Activated T-cell treated with anti-CD3 and anti-CD28 coated beads, Interleukin-2, amount 50 U/mL, for 24 hours (primary cell): ENCODE results near the gene STING1.
"Not testable (repeated sequence)": the region's sequence is repeated elsewhere in the genome, so short reads cannot be mapped to it uniquely, and the experiment has no call there.

Experiments
- DNase-seq: peaks from one replicate; pipeline ENCODE4 v3.0.0-alpha.2; 2020
- H3K27ac Mint-ChIP-seq: 2 replicates; pipeline ENCODE4 v1.8.0; 2020; ENCODE audit warnings: mild to moderate bottlenecking, mixed read lengths
- H3K27me3 Mint-ChIP-seq: 2 replicates; pipeline ENCODE4 v1.8.0; 2020; ENCODE audit warnings: mixed read lengths
- H3K36me3 Mint-ChIP-seq: 2 replicates; pipeline ENCODE4 v1.8.0; 2020; ENCODE audit warnings: low read depth, mixed read lengths
- H3K4me1 Mint-ChIP-seq: 2 replicates; pipeline ENCODE4 v1.8.0; 2020; ENCODE audit warnings: low read depth, mixed read lengths
- H3K4me3 Mint-ChIP-seq: 2 replicates; pipeline ENCODE4 v1.8.0; 2020; ENCODE audit warnings: mild to moderate bottlenecking, moderate library complexity, mixed read lengths
- H3K9me3 Mint-ChIP-seq: 2 replicates; pipeline ENCODE4 v1.8.0; 2020; ENCODE audit warnings: mixed read lengths

STING1 gene

GRCh38 chr5:139481580-139482049 is 943 bp downstream of the STING1 start:
- peak overlapping the region; percentile 86 for H3K4me3 Mint-ChIP-seq
- peaks cover 52% of the 10 kb centered on the region for H3K36me3 Mint-ChIP-seq
- no peaks in the 10 kb centered on the region for H3K27me3 Mint-ChIP-seq
- H3K27ac Mint-ChIP-seq, result peak overlapping the region; percentile 98
- H3K9me3 Mint-ChIP-seq, result no peaks in the 10 kb centered on the region
- no peak for DNase-seq
- H3K4me1 Mint-ChIP-seq, result peaks cover 47% of the 10 kb centered on the region

GRCh38 chr5:139481122-139481533 is 1.4 kb downstream of the STING1 start:
- H3K4me3 Mint-ChIP-seq, result peak overlapping the region; percentile 86
- H3K36me3 Mint-ChIP-seq, result peaks cover 57% of the 10 kb centered on the region
- H3K27ac Mint-ChIP-seq, result peak overlapping the region; percentile 98
- no peaks in the 10 kb centered on the region for H3K9me3 Mint-ChIP-seq
- no peaks in the 10 kb centered on the region for H3K27me3 Mint-ChIP-seq
- peak; percentile 61 for DNase-seq
- peaks cover 49% of the 10 kb centered on the region for H3K4me1 Mint-ChIP-seq

DNA sequence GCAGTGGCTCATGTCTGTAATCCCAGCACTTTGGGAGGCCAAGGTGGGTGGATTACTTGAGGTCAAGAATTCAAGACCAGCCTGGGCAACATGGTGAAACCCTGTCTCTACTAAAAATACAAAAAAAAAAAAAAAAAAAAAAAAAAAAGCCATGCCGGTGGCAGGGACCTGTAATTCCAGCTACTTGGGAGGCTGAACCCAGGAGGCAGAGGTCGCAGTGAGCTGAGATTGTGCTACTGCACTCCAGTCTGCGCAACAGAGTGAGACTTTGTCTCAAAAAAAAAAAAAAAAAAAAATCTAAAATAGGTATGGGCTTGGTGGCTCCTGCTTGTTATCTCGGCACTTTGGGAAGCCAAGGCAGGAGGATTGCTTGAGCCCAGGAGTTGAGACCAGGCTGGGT is 2.8 kb downstream of the STING1 start:
- not testable (repeated sequence) for DNase-seq, H3K27me3 Mint-ChIP-seq, H3K9me3 Mint-ChIP-seq, H3K27ac Mint-ChIP-seq
- Mint-ChIP-seq H3K4me1 (peaks cover 61% of the 10 kb centered on the region), H3K4me3 (peak overlapping the region; percentile 55), H3K36me3 (peaks cover 68% of the 10 kb centered on the region)

- Mint-ChIP-seq H3K36me3 (peaks cover 75% of the 10 kb centered on the region), H3K4me3 (peak overlapping the region; percentile 55), H3K4me1 (peaks cover 69% of the 10 kb centered on the region), H3K27ac (peak overlapping the region; percentile 81)
- not testable (repeated sequence) for H3K9me3 Mint-ChIP-seq, DNase-seq, H3K27me3 Mint-ChIP-seq
Measured at GRCh38 chr5:139478657-139479423, 3.7 kb downstream of the STING1 start.

DNA sequence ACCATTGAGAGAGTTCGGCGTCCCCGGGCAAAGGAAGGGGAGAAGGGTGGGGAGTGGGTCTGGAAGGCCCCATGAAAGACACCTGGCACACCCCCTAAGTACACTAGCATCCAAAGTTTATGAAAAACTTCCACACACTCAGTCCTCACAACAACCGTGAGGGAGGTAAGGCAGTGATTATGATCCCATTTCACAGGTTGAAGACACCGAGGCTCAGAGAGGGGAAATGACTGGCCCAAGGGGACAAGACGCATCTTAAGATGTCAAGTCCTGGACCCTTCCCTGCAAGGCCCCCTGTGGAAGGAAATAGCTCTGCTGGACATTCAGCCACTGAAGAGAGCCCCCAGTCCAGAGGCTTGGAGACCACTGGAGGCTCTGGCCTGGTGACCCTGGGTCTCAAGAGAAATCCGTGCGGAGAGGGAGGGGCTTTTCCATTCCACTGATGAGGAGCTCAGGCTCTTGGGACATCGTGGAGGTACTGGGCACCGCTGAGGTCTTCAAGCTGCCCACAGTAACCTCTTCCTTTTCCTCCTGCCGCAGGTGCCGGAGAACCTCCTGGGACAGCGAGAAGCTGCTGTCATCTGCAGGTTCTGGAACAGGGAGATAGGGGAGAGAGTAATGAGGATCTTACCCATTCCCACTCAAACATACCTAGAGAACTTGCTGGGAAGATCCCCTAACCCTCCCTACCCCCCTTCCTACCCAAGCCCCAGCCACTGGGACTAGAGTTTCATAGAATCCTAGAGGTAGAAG is 6.5 kb downstream of the STING1 start:
- H3K9me3 Mint-ChIP-seq, result no peaks in the 10 kb centered on the region
- DNase-seq, result no peak
- peaks cover 61% of the 10 kb centered on the region for H3K36me3 Mint-ChIP-seq
- H3K27ac Mint-ChIP-seq, result peak overlapping the region; percentile 37
- H3K27me3 Mint-ChIP-seq, result no peaks in the 10 kb centered on the region
- no peak overlapping the region for H3K4me3 Mint-ChIP-seq
- H3K4me1 Mint-ChIP-seq, result peaks cover 85% of the 10 kb centered on the region

GRCh38 chr5:139474890-139475791 is 7.4 kb downstream of the STING1 start:
- DNase-seq, result peak; percentile 44
- Mint-ChIP-seq H3K4me3 (no peak overlapping the region), H3K4me1 (peaks cover 85% of the 10 kb centered on the region), H3K9me3 (no peaks in the 10 kb centered on the region), H3K27me3 (no peaks in the 10 kb centered on the region), H3K27ac (peak overlapping the region; percentile 75), H3K36me3 (peaks cover 53% of the 10 kb centered on the region)

- Mint-ChIP-seq H3K27me3 (no peaks in the 10 kb centered on the region), H3K4me3 (no peak overlapping the region), H3K36me3 (peaks cover 43% of the 10 kb centered on the region), H3K27ac (peak overlapping the region; percentile 76), H3K4me1 (peaks cover 91% of the 10 kb centered on the region), H3K9me3 (no peaks in the 10 kb centered on the region)
- DNase-seq, result peak; percentile 44
Measured at GRCh38 chr5:139473565-139473964, 9.0 kb downstream of the STING1 start.

DNA sequence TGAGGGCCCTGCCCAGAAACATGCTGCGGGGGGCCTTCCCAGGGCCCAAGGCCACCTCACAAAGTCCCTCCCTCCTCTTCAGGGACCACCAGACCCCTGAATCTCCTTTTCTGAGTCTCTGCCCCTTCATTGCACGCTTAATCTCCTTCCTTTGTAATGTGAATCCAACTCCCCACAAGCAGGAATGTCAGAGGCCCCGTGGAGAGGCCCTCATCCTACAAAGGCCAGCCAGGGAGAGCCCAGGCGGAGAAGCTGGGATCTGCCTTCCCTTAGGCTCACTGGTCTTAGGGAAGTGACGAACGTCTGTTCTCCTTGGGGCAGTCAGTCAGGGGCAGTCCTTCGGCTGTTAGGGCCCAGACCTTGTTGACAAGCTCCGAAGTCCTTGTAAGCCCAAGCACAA is 9.5 kb downstream of the STING1 start:
- no peak overlapping the region for H3K4me3 Mint-ChIP-seq
- H3K36me3 Mint-ChIP-seq, result peaks cover 38% of the 10 kb centered on the region
- H3K9me3 Mint-ChIP-seq, result no peaks in the 10 kb centered on the region
- no peaks in the 10 kb centered on the region for H3K27me3 Mint-ChIP-seq
- DNase-seq, result no peak
- H3K27ac Mint-ChIP-seq, result peak overlapping the region; percentile 76
- H3K4me1 Mint-ChIP-seq, result peaks cover 91% of the 10 kb centered on the region

- H3K27ac Mint-ChIP-seq, result peak overlapping the region; percentile 89
- H3K4me1 Mint-ChIP-seq, result peaks cover 86% of the 10 kb centered on the region
- no peaks in the 10 kb centered on the region for H3K9me3 Mint-ChIP-seq
- peak overlapping the region; percentile 49 for H3K4me3 Mint-ChIP-seq
- DNase-seq, result peak; percentile 58
- peaks cover 32% of the 10 kb centered on the region for H3K36me3 Mint-ChIP-seq
- H3K27me3 Mint-ChIP-seq, result no peaks in the 10 kb centered on the region
Measured at GRCh38 chr5:139472386-139473030, 10.1 kb downstream of the STING1 start.

DNA sequence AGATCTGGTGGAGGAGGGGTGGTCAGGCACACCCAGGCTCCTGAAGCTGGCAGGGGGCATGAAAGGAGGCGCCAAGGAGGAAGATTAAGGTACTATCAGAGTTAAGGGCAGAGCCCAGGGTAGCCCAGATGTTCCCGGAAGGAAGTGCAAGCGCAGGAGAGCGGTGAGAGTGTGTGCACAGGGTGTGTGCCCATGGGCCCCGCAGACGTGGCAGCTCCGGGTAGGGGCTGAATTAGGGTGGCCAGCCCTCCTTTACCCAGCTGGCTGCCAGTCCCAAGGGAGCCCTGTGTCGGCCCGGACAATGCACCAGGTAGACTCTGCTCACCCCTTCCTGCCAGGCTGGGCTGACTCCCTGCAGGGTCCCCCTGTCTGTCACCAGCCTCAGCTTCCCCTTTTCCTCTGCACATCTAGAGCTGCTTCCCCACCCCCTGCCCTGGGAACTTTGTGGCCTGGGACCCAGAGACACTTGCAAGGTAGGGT is 11.7 kb downstream of the STING1 start, which contains the start of gene SMIM33:
TSS of gene SMIM33 (plus strand) at position 184 of the 480 bp plus-strand sequence. CDS start at position 302, 118 bp downstream.
- Mint-ChIP-seq H3K9me3 (no peaks in the 10 kb centered on the region), H3K36me3 (peaks cover 16% of the 10 kb centered on the region), H3K4me1 (peaks cover 73% of the 10 kb centered on the region), H3K27ac (peak within 1 kb of the TSS; percentile 91), H3K27me3 (no peaks in the 10 kb centered on the region), H3K4me3 (peak within 1 kb of the TSS; percentile 69)
- peak; percentile 73 for DNase-seq

DNA sequence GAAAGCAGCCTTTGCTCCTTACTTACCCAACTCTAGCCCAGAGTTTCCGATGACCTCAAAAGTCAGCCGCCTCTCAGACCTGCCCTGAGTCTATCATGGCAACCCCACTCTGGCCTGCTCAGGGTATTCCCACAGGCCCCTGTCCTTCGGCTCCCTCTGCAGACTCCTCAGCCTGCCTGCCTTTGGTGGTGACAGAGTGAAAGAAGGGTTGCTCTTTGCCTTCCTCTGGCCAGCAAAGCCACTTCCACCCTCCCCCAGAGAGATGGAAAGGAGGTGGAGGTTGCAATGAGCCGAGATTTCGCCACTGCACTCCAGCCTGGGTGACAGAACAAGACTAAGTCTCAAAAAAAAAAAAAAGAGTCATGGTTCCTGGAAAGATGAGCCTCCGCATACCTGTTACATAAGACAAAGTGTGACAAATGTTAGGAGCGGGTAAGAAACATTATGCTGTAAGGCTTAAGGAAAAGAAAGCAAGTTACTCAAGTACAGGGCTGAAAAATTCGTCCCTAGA is 14.1 kb downstream of the STING1 start:
- H3K4me1 Mint-ChIP-seq, result peaks cover 51% of the 10 kb centered on the region

DNA sequence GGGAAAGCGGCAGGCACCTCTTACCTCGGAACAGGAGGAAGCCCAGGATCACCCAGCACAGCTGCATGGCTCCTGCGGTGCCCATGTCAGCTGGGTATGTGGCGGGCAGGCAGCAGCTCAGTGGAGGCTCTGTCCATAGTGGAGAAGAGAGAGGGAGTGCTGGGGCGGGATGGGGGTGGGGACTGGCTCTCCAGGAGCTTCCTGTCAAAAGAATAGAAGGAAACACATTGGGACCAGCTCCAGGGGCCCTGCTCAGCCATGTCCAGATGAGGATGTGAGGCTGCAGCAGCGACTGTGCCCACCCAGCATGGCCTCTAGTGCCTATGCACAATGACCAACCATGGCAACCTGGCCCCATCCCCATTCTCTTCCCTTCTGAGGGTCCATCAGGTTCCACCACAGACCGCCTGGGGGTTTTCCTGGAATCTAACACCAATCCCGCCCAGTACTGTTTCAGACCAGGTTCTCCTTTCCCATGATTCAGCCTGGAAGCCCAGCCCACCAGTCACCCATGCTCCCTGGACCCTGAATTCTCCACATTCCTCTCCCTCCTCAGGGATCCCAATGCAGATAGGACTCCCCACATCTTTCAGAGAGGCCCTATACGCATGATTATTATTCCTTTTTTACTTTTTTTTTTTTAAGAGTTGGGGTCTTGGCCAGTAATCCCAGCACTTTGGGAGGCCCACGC is 19.8 kb downstream of the STING1 start, which contains the start of gene ECSCR:
TSS of gene ECSCR (minus strand) at position 158 of the 691 bp plus-strand sequence. CDS start at position 85, 73 bp downstream.
- DNase-seq, result no peak
- peak within 1 kb of the TSS; percentile 14 for H3K27ac Mint-ChIP-seq
- H3K4me3 Mint-ChIP-seq, result no peak within 1 kb of the TSS
- no peaks in the 10 kb centered on the region for H3K36me3 Mint-ChIP-seq
- no peaks in the 10 kb centered on the region for H3K9me3 Mint-ChIP-seq
- H3K4me1 Mint-ChIP-seq, result peaks cover 39% of the 10 kb centered on the region
- no peaks in the 10 kb centered on the region for H3K27me3 Mint-ChIP-seq

More for the DNA sequence above, 14.1 kb downstream of the STING1 start:
- Mint-ChIP-seq H3K27me3 (no peaks in the 10 kb centered on the region), H3K9me3 (no peaks in the 10 kb centered on the region), H3K27ac (peak overlapping the region; percentile 5), H3K36me3 (no peaks in the 10 kb centered on the region), H3K4me3 (no peak overlapping the region)
- peak; percentile 43 for DNase-seq

- Mint-ChIP-seq H3K27me3 (no peaks in the 10 kb centered on the region), H3K36me3 (no peaks in the 10 kb centered on the region), H3K9me3 (no peaks in the 10 kb centered on the region), H3K4me3 (no peak overlapping the region), H3K27ac (peak overlapping the region; percentile 14), H3K4me1 (peaks cover 48% of the 10 kb centered on the region)
- no peak for DNase-seq
Measured at GRCh38 chr5:139461698-139462097, 20.9 kb downstream of the STING1 start.
